Memory B cell (primary cell): ENCODE data around the gene BLOC1S4.

Experiments
- ATAC-seq: fragments of 150-1000 bp; cut with Tn5 transposase; 2 replicates; pipeline ENCODE4 v1.10.0; 2021; ENCODE audit warnings: low read depth, mild to moderate bottlenecking, moderate library complexity
- DNase-seq, 2 donors: peaks; one replicate each; pipeline ENCODE4 v3.0.0; 2022; ENCODE audit warnings: low spot score in 2 of 2
- H3K27ac Mint-ChIP-seq: one replicate; pipeline ENCODE4 v1.8.0; 2022; ENCODE audit warnings: mild to moderate bottlenecking, moderate library complexity, mixed read lengths
- H3K27me3 Mint-ChIP-seq: one replicate; pipeline ENCODE4 v1.8.0; 2022; ENCODE audit warnings: mixed read lengths
- H3K36me3 Mint-ChIP-seq: one replicate; pipeline ENCODE4 v1.8.0; 2022; ENCODE audit warnings: mild to moderate bottlenecking, mixed read lengths
- H3K4me1 Mint-ChIP-seq: one replicate; pipeline ENCODE4 v1.8.0; 2022; ENCODE audit warnings: mixed read lengths
- H3K4me3 Mint-ChIP-seq: one replicate; pipeline ENCODE4 v1.8.0; 2022; ENCODE audit warnings: mild to moderate bottlenecking, moderate library complexity, mixed read lengths
- H3K9me3 Mint-ChIP-seq: one replicate; pipeline ENCODE4 v1.8.0; 2022; ENCODE audit warnings: mixed read lengths

The BLOC1S4 gene

DNA sequence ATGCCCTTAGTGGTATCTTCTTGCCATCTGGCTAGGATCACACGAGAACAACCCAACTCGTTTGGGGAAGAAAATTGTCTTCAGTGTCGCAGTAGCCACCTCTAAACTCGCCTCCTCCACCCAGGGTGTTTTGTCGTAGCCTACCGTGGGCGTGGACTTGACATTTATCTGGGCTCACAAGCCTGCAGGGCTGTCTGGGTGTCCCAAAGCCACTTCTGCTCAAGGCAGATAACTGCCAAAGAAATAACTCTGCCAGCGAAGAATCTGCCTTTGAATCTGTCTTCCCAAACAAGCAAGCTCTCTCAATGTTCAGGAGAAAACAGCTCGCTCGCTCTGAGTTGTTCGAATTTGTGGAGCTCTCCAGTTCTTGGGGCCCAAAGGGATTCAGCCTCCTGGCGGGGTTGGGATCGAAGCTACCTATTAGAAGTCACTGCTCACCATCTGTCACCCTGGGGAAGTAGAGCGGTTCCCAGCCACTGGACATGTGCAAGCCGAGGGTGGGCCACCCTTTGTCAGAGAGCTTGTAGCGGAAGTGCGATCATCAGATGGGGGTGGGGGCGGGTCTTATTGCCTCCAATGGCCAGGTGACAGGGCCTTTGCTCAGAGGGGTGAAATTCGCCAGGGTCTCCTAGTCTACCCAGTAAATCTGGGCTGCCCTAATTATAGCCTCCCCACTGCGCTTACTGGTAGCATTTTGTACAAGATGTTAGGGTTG lies 14.8 kb downstream of the BLOC1S4 start:
- Mint-ChIP-seq H3K4me1 (no peaks in the 10 kb centered on the region), H3K27me3 (peaks cover 13% of the 10 kb centered on the region), H3K36me3 (no peaks in the 10 kb centered on the region), H3K27ac (no peak overlapping the region), H3K4me3 (no peak overlapping the region), H3K9me3 (no peaks in the 10 kb centered on the region)
- no peak for ATAC-seq
- no peak for DNase-seq

DNA sequence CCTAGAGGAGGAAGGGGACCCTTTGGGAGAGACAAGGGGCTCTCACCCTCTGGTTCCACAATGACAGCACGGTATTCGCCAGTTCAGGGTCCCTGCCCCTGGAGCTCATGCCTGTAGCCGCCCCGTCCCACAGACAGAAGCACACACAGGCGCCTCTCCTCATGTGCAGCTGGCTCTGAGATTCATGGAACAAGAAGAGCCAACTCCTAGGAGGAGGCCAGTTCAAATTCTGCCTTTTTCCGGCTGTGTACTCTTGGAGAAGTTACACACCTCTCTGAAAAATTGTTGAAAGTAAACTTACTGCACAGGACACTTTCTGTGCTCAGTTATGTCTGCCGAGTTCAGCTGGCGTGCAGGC lies 15.3 kb downstream of the BLOC1S4 start:
- peaks cover 13% of the 10 kb centered on the region for H3K27me3 Mint-ChIP-seq
- H3K4me1 Mint-ChIP-seq = no peaks in the 10 kb centered on the region
- DNase-seq (no peak), ATAC-seq (no peak)
- no peaks in the 10 kb centered on the region for H3K9me3 Mint-ChIP-seq
- H3K4me3 Mint-ChIP-seq = no peak overlapping the region
- no peak overlapping the region for H3K27ac Mint-ChIP-seq
- no peaks in the 10 kb centered on the region for H3K36me3 Mint-ChIP-seq

DNA sequence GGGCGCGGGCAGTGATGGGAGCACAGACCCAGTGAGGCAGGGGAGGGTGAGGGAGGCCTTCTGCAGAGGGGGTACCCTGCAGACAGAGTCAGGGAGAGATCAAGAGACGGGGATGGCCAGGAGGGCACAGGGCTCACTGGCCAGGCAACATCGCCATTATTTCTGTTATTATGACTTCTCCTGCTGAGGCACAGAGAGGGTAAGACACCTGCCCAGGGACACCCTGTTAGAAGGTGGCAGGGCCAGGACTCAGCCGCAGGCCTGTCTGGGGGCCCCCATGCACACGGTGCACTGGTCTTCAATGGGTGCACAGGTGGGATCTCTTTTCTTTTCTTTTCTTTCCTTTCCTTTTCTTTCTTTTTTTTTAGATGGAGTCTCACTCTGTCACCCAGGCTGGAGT lies 15.8 kb downstream of the BLOC1S4 start:
- no peak for DNase-seq
- H3K27ac Mint-ChIP-seq = no peak overlapping the region
- peaks cover 14% of the 10 kb centered on the region for H3K27me3 Mint-ChIP-seq
- no peaks in the 10 kb centered on the region for H3K9me3 Mint-ChIP-seq
- no peak overlapping the region for H3K4me3 Mint-ChIP-seq
- H3K4me1 Mint-ChIP-seq = no peaks in the 10 kb centered on the region
- ATAC-seq = no peak
- no peaks in the 10 kb centered on the region for H3K36me3 Mint-ChIP-seq

DNA sequence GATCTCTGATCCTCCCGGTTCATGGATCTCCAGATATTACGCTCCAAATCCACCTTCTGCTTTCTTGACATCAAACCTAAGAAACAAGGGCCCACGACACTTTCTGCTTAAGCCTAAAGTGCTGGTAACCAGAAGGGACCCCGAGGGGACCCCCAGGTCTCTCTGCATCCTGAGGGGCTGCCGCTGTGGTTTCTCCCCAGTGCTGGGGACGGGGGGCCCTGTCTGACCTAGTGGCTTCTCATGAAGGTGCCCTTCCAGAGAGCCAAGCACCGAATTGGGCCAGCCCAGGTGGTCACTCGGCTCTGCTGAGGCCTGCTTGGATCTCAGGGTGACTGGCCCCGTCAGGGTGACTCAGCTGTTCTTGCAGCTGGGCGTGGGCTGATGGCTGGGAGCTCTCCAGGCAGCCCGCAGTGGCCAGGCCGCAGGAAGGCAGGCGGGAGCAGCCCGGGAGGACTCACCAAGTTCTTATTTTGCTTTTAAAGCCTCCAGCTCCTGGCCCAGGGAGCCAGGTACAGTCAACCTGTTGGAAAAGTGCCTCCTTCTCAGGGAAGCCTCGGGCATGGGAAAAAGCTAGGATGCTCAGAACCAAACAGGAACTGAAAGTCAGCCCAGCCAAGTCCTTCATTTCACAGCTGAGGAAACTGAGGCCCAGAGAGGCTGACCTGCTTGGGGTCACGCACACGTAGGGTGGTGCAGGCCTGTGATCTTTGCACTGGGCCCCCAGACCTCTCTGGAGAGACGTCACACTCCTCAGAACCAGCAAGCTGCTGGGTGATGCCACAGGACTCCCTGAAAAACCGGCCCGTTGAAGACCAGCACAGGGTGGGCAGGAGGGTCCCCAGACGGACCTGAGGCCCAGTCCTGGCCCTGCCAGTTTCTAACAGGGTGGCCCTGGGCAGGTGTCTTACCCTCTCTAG lies 16.7 kb downstream of the BLOC1S4 start:
- H3K4me1 Mint-ChIP-seq = no peaks in the 10 kb centered on the region
- no peak overlapping the region for H3K27ac Mint-ChIP-seq
- DNase-seq (no peak), ATAC-seq (no peak)
- H3K27me3 Mint-ChIP-seq = peaks cover 18% of the 10 kb centered on the region
- H3K4me3 Mint-ChIP-seq = no peak overlapping the region
- no peaks in the 10 kb centered on the region for H3K9me3 Mint-ChIP-seq
- H3K36me3 Mint-ChIP-seq = no peaks in the 10 kb centered on the region

DNA sequence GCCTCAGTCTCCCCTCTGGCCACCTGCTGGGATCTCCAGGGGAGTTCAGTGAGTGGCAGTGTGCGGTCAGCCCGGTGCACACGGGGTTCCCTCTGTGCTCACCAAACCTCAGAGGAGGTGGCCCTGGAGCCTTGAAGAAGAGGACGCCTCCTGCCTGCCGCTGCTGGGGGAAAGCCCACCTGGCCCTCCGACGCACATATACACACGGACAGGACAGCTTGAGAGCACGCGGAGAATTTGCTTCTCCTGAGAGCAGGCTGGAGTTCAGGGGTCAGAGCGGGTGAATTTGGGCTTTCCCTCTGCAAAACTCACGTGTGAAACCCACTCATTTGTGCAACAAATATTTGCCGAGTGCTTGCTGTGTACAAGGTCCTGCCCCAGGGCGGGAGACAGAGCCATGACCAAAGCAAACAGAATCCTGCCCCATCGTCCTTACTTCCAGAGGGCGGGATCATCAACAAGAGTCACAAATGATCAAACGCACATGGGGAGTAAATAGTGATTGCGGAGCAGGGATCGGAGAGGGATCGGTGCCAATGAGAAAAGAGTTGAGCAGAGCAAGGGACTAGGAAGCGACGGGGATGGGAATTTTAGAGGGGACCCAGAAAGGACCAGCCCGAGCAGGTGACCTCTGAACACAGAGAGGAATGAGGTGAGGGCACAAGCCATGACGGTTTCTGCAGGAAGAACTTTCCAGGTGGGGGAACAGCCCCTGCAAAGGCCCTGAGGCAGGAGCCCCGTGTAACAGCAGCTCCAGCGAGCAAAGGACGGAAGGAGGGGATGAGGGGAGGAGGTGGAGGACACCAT lies 17.6 kb downstream of the BLOC1S4 start:
- DNase-seq (no peak), ATAC-seq (no peak)
- Mint-ChIP-seq H3K4me1 (no peaks in the 10 kb centered on the region), H3K4me3 (no peak overlapping the region), H3K27me3 (peaks cover 18% of the 10 kb centered on the region), H3K27ac (no peak overlapping the region), H3K36me3 (no peaks in the 10 kb centered on the region), H3K9me3 (no peaks in the 10 kb centered on the region)

DNA sequence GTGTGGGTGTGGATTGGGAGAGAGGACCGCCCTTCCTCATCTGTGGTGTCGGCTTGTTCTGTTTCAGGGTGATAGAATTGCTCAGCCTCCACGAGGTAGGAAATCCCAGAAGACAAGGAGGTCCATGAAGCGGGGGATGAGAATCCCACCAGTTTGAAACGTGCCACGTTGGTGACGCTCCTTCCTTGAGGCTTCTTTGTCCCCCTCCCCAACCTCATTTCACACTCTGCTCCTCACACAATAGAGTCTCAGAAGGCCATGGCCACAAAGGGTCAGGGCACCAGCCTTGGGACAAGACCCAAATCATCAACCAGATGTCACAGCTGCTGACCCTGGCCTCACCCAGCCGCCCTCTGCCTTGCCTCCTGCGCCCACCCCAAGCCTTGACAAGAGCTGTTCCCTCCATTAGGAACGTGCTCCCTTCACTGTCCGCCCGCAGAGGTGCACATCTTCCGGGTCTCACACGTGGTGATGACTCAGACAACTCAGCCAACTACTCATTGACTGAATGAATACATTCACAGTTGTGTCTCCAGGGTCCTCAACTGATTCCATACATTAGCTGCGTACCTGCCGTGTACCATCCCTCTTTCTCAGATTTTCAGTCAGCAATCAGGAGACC lies 18.3 kb downstream of the BLOC1S4 start:
- no peak overlapping the region for H3K27ac Mint-ChIP-seq
- H3K4me3 Mint-ChIP-seq = no peak overlapping the region
- no peaks in the 10 kb centered on the region for H3K9me3 Mint-ChIP-seq
- no peaks in the 10 kb centered on the region for H3K36me3 Mint-ChIP-seq
- H3K4me1 Mint-ChIP-seq = no peaks in the 10 kb centered on the region
- no peak for ATAC-seq
- no peak for DNase-seq
- H3K27me3 Mint-ChIP-seq = peaks cover 18% of the 10 kb centered on the region

DNA sequence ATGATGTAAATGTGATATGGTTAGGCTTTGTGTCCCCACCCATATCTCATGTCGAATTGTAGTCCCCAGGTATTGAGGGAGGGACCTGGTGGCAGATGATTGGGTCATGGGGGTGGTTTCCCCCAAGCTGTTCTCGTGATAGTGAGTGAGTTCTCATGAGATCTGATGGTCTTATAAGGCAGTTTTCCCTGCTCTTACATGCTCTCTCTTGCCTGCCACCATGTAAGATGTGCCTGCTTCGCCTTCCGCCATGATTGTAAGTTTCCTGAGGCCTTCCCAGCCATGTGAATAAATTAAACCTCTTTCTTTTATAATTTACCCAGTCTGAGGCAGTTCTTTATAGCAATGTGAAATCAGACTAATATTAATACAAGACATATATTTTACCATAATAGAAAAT lies 23.9 kb downstream of the BLOC1S4 start:
- no peak for ATAC-seq
- peaks cover 13% of the 10 kb centered on the region for H3K27me3 Mint-ChIP-seq
- no peak overlapping the region for H3K27ac Mint-ChIP-seq
- no peaks in the 10 kb centered on the region for H3K4me1 Mint-ChIP-seq
- peaks cover 2% of the 10 kb centered on the region for H3K36me3 Mint-ChIP-seq
- DNase-seq = no peak
- H3K9me3 Mint-ChIP-seq = peaks cover 3% of the 10 kb centered on the region
- H3K4me3 Mint-ChIP-seq = no peak overlapping the region

DNA sequence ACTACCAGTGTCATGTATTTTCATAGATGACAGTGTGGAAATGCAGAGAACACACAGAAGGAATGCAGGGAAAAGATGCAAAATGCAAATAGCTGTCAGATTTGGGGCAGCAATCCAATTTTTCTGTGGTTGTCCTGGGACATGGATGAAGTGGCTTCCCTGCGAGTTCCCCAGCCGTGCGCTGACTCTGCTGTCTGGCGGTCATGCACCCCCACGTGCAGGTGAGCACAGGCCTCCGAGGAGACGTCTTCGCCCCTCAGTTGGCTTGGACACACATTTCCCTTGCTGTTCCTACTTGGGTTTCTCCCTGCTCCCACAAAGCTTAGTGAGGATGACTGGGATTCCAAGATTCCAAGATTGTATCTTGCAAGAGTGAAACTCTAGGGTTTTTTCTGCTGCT lies 24.4 kb downstream of the BLOC1S4 start:
- Mint-ChIP-seq H3K4me3 (no peak overlapping the region), H3K27me3 (peaks cover 14% of the 10 kb centered on the region), H3K36me3 (peaks cover 2% of the 10 kb centered on the region), H3K9me3 (peaks cover 3% of the 10 kb centered on the region), H3K27ac (no peak overlapping the region), H3K4me1 (no peaks in the 10 kb centered on the region)
- no peak for DNase-seq
- no peak for ATAC-seq

DNA sequence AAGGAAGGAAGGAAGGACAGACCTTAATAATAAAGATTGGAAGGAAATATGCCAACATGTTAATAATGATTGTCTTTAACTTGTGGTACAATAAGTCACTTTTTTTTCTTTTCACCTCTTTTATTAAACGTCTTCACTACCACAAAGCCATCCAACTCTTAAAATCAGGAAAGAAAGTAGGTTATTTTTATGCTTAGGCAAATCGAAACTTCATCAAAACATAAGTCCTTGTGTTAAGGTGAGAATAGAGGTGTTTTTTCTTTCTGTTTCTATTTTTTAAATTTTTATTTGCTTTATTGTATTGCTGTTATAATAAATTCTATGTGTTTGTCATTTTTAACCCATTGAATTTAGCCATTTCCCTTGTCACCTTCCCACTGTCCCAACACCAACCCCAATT lies 26.5 kb downstream of the BLOC1S4 start:
- no peak overlapping the region for H3K27ac Mint-ChIP-seq
- no peak for DNase-seq
- H3K4me1 Mint-ChIP-seq = no peaks in the 10 kb centered on the region
- no peak for ATAC-seq
- H3K4me3 Mint-ChIP-seq = no peak overlapping the region
- H3K27me3 Mint-ChIP-seq = peaks cover 10% of the 10 kb centered on the region
- peaks cover 2% of the 10 kb centered on the region for H3K36me3 Mint-ChIP-seq
- H3K9me3 Mint-ChIP-seq = peaks cover 3% of the 10 kb centered on the region

DNA sequence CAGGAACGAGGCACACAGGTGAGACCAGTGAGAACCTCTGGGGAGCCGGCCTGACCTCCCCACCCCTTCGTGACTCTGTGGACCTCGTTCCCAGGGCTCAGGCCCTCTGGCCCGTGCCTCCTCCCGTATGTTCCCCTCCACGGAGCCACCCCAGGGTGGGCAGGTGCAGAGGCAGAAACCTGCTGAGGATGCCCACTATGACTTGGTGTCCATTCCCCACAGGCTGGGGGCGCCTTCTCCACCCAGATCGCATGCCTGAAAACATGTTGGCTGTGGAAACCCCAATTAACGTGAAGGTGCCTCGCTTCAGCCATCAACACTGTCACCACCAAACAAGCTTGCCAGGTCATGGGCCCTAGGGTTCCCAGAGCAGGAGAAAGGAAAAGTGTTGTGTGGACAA lies 27.0 kb downstream of the BLOC1S4 start:
- no peak overlapping the region for H3K27ac Mint-ChIP-seq
- DNase-seq = no peak
- H3K9me3 Mint-ChIP-seq = peaks cover 3% of the 10 kb centered on the region
- peaks cover 9% of the 10 kb centered on the region for H3K27me3 Mint-ChIP-seq
- H3K4me3 Mint-ChIP-seq = no peak overlapping the region
- peaks cover 2% of the 10 kb centered on the region for H3K36me3 Mint-ChIP-seq
- H3K4me1 Mint-ChIP-seq = no peaks in the 10 kb centered on the region
- ATAC-seq = no peak

DNA sequence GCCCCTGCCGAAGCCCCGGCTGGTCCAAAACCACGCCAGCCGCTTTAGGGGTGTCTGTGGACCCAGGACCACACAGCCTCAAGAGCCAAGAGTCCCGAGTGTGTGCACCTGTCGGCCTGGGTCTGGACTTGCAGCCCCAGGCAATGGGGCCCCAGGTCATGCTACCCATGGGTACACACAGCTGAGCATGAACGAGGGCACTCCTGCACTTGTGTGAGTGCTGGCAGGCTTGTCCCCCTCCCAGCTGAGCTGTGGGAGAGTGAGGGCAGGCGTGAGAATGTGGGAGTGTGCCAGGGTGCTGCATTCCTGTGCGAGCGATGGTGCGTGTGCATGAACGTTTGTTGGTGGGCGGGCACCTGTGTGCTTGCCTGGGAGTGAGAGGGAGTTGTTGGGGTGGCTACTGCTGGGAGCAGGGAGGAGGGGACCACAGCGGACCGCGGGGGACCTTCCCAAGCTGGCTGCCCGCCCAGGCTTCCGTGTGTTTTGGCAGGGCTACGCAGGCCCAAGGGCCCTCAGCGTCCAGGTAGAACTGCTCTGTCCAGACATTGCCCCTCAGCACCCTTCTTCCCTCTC lies 30.8 kb downstream of the BLOC1S4 start:
- Mint-ChIP-seq H3K27me3 (peaks cover 6% of the 10 kb centered on the region), H3K27ac (no peak overlapping the region), H3K4me1 (no peaks in the 10 kb centered on the region), H3K4me3 (no peak overlapping the region), H3K9me3 (no peaks in the 10 kb centered on the region), H3K36me3 (no peaks in the 10 kb centered on the region)
- DNase-seq = no peak
- ATAC-seq = no peak

DNA sequence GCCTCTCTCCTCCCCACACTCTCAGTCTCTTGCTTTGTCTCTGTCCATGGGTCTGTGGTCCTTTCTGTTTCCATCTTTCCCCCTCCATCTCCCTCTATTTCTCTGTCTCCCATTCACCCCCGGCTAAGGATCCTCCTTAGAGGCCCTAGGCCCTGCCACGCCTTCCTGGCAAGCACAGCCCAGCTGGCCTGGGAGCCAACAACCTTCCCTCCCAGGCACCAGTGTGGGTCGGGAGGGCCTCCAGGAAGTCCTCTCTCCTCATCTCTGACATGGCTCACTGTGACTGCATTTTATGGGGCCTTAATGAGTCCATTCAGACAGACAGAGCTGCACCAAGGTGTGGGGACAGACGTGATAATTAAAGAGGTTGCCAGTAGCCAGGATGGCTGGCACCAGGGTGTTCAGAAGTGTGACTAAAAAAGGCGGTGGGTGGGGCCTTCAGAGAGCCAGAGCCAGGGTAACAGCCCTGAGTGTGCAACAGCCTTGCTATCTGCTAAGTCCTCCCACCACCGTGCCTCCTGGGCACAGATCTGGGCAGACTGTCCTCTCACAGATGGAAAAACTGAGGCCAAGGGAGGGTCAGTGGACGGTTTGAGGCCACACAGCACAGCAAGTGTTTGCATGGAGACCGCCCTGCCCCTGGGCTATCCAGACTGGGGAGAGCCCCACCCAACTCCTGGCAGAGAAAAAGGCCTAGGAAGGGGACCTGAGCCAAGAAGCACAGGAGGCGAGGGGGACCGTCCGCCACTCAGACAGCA lies 31.5 kb downstream of the BLOC1S4 start:
- no peak overlapping the region for H3K27ac Mint-ChIP-seq
- ATAC-seq = no peak

DNA sequence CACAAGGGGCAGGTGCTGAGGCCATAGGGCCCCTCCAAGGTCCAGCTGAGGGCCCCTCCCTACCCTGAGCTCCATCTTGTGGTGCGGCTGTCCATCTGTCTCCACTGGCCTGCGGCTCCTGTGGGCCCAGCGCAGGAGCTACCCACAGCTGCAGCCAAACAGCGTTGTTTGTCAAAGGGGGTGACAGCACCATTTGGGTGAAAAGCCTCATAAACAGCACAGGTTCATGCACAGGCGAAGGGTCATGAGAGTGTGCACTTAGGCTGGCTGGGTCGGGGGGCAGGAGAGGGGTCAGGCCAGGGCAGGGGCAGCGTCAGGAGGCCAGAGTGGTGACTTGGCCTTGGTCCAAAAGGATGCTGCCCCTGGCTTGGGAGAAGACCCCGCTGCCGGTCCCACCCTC lies 32.3 kb downstream of the BLOC1S4 start:
- Mint-ChIP-seq H3K4me3 (no peak overlapping the region), H3K9me3 (no peaks in the 10 kb centered on the region), H3K27ac (no peak overlapping the region), H3K36me3 (no peaks in the 10 kb centered on the region), H3K4me1 (no peaks in the 10 kb centered on the region), H3K27me3 (peaks cover 6% of the 10 kb centered on the region)
- ATAC-seq (no peak), DNase-seq (no peak)

More for the DNA sequence above, 31.5 kb downstream of the BLOC1S4 start:
- H3K27me3 Mint-ChIP-seq = peaks cover 6% of the 10 kb centered on the region
- no peak for DNase-seq
- no peak overlapping the region for H3K4me3 Mint-ChIP-seq
- H3K4me1 Mint-ChIP-seq = no peaks in the 10 kb centered on the region
- no peaks in the 10 kb centered on the region for H3K36me3 Mint-ChIP-seq
- H3K9me3 Mint-ChIP-seq = no peaks in the 10 kb centered on the region
